Mucosa of descending colon (tissue), 3 donors: Measurements from ENCODE around the gene NLRP1. TPM values are rescaled to one million over a fixed set of nuclear protein-coding genes. Genes with fewer than 3 reads are reported as not detected.

ENCODE experiments used
- ATAC-seq: fragments of 200-7000 bp; cut with Tn5 transposase; one replicate; pipeline ENCODE4 v1.9.1; 2020; ENCODE audit warnings: mild to moderate bottlenecking, moderate library complexity
- DNase-seq, 3 donors: peaks; one replicate each; pipeline ENCODE4 v3.0.0-alpha.2; 2020
- H3K36me3 ChIP-seq: fragments of 200-600 bp; one replicate; pipeline ENCODE4 v1.8.0; 2021; ENCODE audit warnings: low read depth, mild to moderate bottlenecking
- H3K4me1 ChIP-seq: fragments of 200-600 bp; one replicate; pipeline ENCODE4 v1.8.0; 2021; ENCODE audit warnings: low read depth, mild to moderate bottlenecking
- H3K4me3 ChIP-seq: fragments of 200-600 bp; one replicate; pipeline ENCODE4 v1.8.0; 2021; ENCODE audit warnings: mild to moderate bottlenecking
- H3K9me3 ChIP-seq: fragments of 200-600 bp; one replicate; pipeline ENCODE4 v1.8.0; 2021; ENCODE audit warnings: mild to moderate bottlenecking
- intact Hi-C, 2 donors: fragments of 100-400 bp; cut with DNase I in 1 of 2; cut with micrococcal nuclease in 1 of 2; formaldehyde crosslinking; loops; one replicate each; pipeline versions ENCODE4 v1.11.0 to v1.11.1; 2022; cut with DNase I, micrococcal nuclease
- total RNA-seq, 3 donors: library from RNA; stranded (reverse); fragmentation: NEBNext Ultra II Directional in 2 of 3; extraction: Animal tissue kit (Norgen Biotek cat#: 25700) in 2 of 3; gene quantifications; one replicate each; pipeline versions ENCODE4 v1.2.1 to v1.2.4, GENCODE V29; 2021 to 2023
- TF ChIP-seq, protein P1 (sequence below): fragments of 200-600 bp; IDR thresholded peaks from one replicate; pipeline ENCODE4 v1.8.0; 2022; ENCODE audit warnings: antibody characterized with exemption, mild to moderate bottlenecking
- donor health status: DM: no; HTN: no; CAD: no; lungs with moderate emphysema.
- donor health status: DM: no; HTN: no; CAD: no.
- donor health status: DM: no; HTN: yes; CAD: no.

NLRP1 gene
- total RNA-seq, 3 donors from 2014 or later, result 4.6 to 13.9 (median 8.0) TPM

GRCh38 chr17:5532581-5532980 is 51.7 kb downstream of the NLRP1 start:
- DNase-seq, result no peak
- no peak for ATAC-seq
- TF ChIP-seq, protein P1, sequence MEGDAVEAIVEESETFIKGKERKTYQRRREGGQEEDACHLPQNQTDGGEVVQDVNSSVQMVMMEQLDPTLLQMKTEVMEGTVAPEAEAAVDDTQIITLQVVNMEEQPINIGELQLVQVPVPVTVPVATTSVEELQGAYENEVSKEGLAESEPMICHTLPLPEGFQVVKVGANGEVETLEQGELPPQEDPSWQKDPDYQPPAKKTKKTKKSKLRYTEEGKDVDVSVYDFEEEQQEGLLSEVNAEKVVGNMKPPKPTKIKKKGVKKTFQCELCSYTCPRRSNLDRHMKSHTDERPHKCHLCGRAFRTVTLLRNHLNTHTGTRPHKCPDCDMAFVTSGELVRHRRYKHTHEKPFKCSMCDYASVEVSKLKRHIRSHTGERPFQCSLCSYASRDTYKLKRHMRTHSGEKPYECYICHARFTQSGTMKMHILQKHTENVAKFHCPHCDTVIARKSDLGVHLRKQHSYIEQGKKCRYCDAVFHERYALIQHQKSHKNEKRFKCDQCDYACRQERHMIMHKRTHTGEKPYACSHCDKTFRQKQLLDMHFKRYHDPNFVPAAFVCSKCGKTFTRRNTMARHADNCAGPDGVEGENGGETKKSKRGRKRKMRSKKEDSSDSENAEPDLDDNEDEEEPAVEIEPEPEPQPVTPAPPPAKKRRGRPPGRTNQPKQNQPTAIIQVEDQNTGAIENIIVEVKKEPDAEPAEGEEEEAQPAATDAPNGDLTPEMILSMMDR, result no peak
- Histone ChIP-seq H3K4me3 (no peak overlapping the region), H3K36me3 (no peaks in the 10 kb centered on the region), H3K4me1 (no peaks in the 10 kb centered on the region), H3K9me3 (no peaks in the 10 kb centered on the region)
- intact Hi-C loops, result no loop called here

DNA sequence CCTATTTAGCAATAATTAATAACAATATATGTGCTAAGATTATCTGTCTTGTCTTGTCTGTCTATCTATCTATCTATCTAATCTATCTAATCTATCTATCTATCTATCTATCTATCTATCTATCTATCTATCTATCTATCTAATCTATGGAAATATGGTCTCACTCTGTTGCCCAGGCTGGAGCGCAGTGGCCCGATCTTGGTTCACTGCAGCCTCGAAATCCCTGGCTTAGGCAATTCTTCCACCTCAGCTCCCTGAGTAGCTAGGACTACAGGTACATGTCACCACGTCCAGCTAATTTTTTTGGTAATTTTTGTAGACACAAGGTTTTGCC is 53.3 kb downstream of the NLRP1 start:
- ATAC-seq (no peak), DNase-seq (no peak)
- Histone ChIP-seq H3K36me3 (no peaks in the 10 kb centered on the region), H3K4me3 (no peak overlapping the region), H3K4me1 (no peaks in the 10 kb centered on the region), H3K9me3 (no peaks in the 10 kb centered on the region)
- TF ChIP-seq, protein P1, result no peak
- intact Hi-C loops, result no loop called here

GRCh38 chr17:5530265-5531084 is 53.8 kb downstream of the NLRP1 start:
- DNase-seq (no peak), ATAC-seq (no peak)
- H3K4me1 ChIP-seq, result no peaks in the 10 kb centered on the region
- TF ChIP-seq, protein P1, result no peak
- no peaks in the 10 kb centered on the region for H3K9me3 ChIP-seq
- H3K4me3 ChIP-seq, result no peak overlapping the region
- H3K36me3 ChIP-seq, result no peaks in the 10 kb centered on the region
- intact Hi-C loops, result no loop called here

DNA sequence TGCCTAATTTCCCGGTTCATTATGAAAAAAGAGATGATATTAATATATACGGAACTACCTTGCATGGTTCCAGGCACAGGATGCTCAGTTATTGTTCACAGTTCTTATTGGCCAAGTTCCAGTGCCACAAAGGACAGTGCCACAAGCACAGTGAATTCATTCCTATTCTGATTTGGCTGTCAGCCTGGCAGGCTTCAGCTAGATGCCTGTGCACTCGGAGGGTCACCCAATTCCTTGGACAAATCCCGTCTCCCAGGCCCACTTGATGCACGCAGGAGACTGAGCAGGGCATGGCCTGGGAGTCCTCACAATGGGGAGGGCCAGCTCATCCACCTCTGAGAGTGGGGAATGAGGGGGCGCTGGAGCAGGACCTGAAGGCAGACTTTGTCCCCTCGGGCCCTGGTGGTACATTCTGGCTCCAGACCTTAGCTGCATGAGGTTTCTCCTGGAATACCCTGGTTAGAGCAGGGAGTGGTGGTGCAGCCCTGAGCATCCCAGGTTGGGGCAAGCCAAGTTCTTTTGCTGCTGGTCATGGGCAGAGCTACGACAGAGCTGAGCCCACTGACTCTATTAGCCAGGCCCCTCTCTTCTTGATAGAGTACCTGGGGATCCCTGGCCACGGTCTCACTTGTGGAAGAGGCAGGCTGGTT is 56.6 kb downstream of the NLRP1 start:
- no peaks in the 10 kb centered on the region for H3K36me3 ChIP-seq
- intact Hi-C loops, result no loop called here
- no peak for ATAC-seq

DNA sequence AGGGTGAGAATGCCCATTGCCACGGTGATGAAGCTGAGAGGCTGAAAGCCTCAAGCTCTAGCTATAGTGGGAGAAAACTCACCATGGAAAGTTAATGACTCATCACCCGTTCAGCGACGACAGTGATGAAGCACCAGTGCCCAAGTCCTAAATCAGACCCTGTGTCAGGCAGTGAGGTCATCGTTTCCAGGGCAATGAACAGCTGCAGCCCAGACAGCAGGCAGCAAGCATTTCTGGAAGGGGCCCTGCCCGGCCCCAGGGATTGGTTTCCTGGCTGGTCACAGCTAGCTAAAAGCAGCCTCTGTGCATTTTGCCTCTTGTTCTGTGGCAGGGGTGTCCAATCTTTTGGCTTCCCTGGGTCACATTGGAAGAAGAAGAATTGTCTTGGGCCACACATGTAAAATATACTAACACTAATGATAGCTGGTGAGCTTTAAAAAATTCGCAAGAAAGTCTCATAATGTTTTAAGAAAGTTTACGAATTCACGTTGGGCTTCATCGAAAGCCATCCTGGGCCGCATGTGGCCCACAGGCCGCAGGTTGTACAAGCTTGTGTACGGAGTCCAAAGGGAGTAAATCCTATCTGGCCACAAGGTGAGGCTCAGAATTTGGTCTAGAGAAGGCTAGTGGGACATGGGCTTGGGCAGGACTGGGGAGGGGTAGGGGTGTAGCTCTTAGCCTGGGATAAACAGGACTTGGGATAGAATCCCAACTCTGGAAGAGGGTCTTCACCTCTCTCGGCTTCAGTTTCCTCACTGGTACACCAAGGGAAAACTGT is 57.3 kb downstream of the NLRP1 start:
- peak; percentile 62 for ATAC-seq
- TF ChIP-seq, protein P1, result no peak
- intact Hi-C loops, result no loop called here
- DNase-seq, result peak; percentile 34 to 63 (median 40)
- H3K4me1 ChIP-seq, result no peaks in the 10 kb centered on the region
- no peaks in the 10 kb centered on the region for H3K36me3 ChIP-seq
- H3K9me3 ChIP-seq, result no peaks in the 10 kb centered on the region
- H3K4me3 ChIP-seq, result no peak overlapping the region

More for the DNA sequence above, 56.6 kb downstream of the NLRP1 start:
- TF ChIP-seq, protein P1, result no peak
- Histone ChIP-seq H3K4me1 (no peaks in the 10 kb centered on the region), H3K9me3 (no peaks in the 10 kb centered on the region), H3K4me3 (no peak overlapping the region)
- no peak for DNase-seq
